ENCODE data around the gene TBC1D23. TPM values are rescaled to one million over a fixed set of nuclear protein-coding genes. Genes with fewer than 3 reads are reported as not detected.
A peak's percentile ranks its signal among the peaks of the same experiment; 100 is the strongest.
"Not testable (repeated sequence)": the region's sequence is repeated elsewhere in the genome, so short reads cannot be mapped to it uniquely, and the experiment has no call there.

The TBC1D23 gene
- total RNA-seq, 1 experiment from 2014 or later: 45.2 TPM

DNA sequence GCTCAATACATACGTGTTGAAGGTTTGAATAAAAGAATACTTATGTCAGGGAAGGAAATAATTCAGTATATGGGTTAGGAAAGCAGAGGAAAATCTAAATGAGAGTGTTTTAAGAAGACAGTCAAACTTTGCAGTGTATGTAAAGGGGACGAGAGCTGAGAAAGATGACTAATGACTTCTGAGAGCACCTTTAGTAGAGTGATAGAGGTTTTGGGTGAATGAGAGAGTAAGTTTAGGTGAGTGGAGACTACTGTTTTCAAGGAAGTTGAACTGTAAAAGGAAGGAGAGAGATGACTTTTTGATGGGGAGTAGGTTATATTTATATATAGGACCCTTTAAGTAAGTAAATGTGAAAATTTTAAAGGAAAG, 9.4 kb downstream of the TBC1D23 start:
- no peak for DNase-seq
- POLR2A ChIA-PET: interaction anchor here (2.0 kb wide), 1 partner anchor 10 kb away, joined by 9 read pairs; the partner anchor contains the start of gene TBC1D23
- no peaks in the 10 kb centered on the region for H3K27me3 Mint-ChIP-seq (ENCODE audit: insufficient read depth, unreplicated experiment)
- Histone ChIP-seq H3K4me1 (peaks cover 12% of the 10 kb centered on the region), H3K4me3 (ENCODE audit: low read depth, low read length) (no peak overlapping the region), H3K27me3 (replicated peaks; ENCODE audit: control insufficient read depth, insufficient read depth, low read length) (no peaks in the 10 kb centered on the region), H3K36me3 (ENCODE audit: control insufficient read depth, insufficient read depth, low read length) (no peaks in the 10 kb centered on the region), H3K9me3 (no peaks in the 10 kb centered on the region)
- BruUV-seq (replicated peaks): no TSS peak
- CTCF ChIA-PET: no interaction called here
- H3K4me3 Mint-ChIP-seq (ENCODE audit: unreplicated experiment): no peak overlapping the region
- peaks cover 27% of the 10 kb centered on the region for H3K4me1 Mint-ChIP-seq (ENCODE audit: low read depth, unreplicated experiment)
- intact Hi-C loops (cut with micrococcal nuclease; ENCODE audit: unreplicated experiment): no loop called here
- no peaks in the 10 kb centered on the region for H3K36me3 Mint-ChIP-seq (ENCODE audit: insufficient read depth, unreplicated experiment)
- no peaks in the 10 kb centered on the region for H3K9me3 Mint-ChIP-seq (ENCODE audit: unreplicated experiment)
- no peak overlapping the region for H3K27ac Mint-ChIP-seq (ENCODE audit: unreplicated experiment)
- no peak for TF ChIP-seq CTCF (IDR thresholded peaks at IDR 0.05; ENCODE audit: insufficient read depth in 1 of 2, low read depth in 1 of 2, low read length in 1 of 2, severe bottlenecking in 1 of 2, unreplicated experiment in 1 of 2)

DNA sequence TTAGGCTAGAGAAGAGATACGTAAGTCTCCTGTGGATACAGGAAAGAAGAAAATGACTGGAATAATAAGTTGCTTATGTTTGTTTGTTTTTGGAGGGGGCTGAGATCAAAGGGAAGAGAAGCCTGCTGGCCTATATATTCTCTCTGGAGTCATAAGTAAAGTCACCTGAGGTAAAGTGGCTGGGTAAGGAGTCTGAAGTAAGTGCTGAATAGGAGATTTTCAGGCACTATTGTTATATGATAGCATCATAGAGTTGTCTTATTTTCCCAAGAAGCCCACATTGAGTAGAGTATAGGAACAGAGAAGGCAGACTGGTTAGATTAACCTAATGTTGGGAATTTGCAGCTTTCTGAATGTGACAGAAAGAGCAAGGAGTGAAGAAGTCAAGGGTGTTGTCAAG, 10.7 kb downstream of the TBC1D23 start:
- DNase-seq: no peak
- H3K27me3 Mint-ChIP-seq (ENCODE audit: insufficient read depth, unreplicated experiment): no peaks in the 10 kb centered on the region
- ChIA-PET CTCF (no interaction called here), POLR2A (no interaction called here)
- Histone ChIP-seq H3K4me3 (ENCODE audit: low read depth, low read length) (no peak overlapping the region), H3K27me3 (replicated peaks; ENCODE audit: control insufficient read depth, insufficient read depth, low read length) (no peaks in the 10 kb centered on the region), H3K4me1 (peaks cover 15% of the 10 kb centered on the region), H3K36me3 (ENCODE audit: control insufficient read depth, insufficient read depth, low read length) (no peaks in the 10 kb centered on the region), H3K9me3 (no peaks in the 10 kb centered on the region)
- intact Hi-C loops (cut with micrococcal nuclease; ENCODE audit: unreplicated experiment): no loop called here
- H3K4me3 Mint-ChIP-seq (ENCODE audit: unreplicated experiment): no peak overlapping the region
- H3K4me1 Mint-ChIP-seq (ENCODE audit: low read depth, unreplicated experiment): peaks cover 27% of the 10 kb centered on the region
- no TSS peak for BruUV-seq (replicated peaks)
- no peaks in the 10 kb centered on the region for H3K36me3 Mint-ChIP-seq (ENCODE audit: insufficient read depth, unreplicated experiment)
- no peak for TF ChIP-seq CTCF (IDR thresholded peaks at IDR 0.05; ENCODE audit: insufficient read depth in 1 of 2, low read depth in 1 of 2, low read length in 1 of 2, severe bottlenecking in 1 of 2, unreplicated experiment in 1 of 2)
- no peak overlapping the region for H3K27ac Mint-ChIP-seq (ENCODE audit: unreplicated experiment)
- H3K9me3 Mint-ChIP-seq (ENCODE audit: unreplicated experiment): no peaks in the 10 kb centered on the region

DNA sequence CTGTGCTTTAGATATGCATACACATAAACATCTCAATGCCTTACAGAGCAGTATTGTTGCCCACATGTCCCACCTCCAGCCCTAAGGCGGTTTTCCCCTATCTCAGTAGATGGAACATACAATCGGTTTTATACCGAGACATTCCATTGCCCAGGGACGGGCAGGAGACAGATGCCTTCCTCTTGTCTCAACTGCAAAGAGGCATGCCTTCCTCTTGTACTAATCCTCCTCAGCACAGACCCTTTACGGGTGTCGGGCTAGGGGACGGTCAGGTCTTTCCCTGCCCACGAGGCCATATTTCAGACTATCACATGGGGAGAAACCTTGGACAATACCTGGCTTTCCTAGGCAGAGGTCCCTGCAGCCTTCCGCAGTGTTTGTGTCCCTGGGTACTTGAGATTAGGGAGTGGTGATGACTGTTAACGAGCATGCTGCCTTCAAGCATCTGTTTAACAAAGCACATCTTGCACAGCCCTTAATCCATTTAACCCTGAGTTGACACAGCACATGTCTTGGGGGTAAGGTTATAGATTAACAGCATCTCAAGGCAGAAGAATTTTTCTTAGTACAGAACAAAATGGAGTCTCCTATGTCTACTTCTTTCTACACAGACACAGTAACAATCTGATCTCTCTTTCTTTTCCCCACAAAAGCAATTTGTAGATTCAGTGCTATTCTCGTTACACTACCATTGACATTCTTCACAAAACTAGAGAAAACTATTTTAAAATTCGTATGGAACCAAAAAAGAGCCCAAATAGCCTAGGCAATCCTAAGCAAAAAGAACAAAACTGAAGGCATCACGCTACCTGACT, 12.2 kb downstream of the TBC1D23 start:
- H3K27me3 ChIP-seq (replicated peaks; ENCODE audit: control insufficient read depth, insufficient read depth, low read length); H3K36me3 ChIP-seq (ENCODE audit: control insufficient read depth, insufficient read depth, low read length); H3K4me3 ChIP-seq (ENCODE audit: low read depth, low read length); H3K9me3 Mint-ChIP-seq (ENCODE audit: unreplicated experiment); BruUV-seq (replicated peaks); H3K4me3 Mint-ChIP-seq (ENCODE audit: unreplicated experiment); H3K27me3 Mint-ChIP-seq (ENCODE audit: insufficient read depth, unreplicated experiment); POLR2A ChIA-PET; DNase-seq; H3K36me3 Mint-ChIP-seq (ENCODE audit: insufficient read depth, unreplicated experiment); intact Hi-C loops (cut with micrococcal nuclease; ENCODE audit: unreplicated experiment); H3K9me3 ChIP-seq; CTCF ChIA-PET: not testable (repeated sequence)
- Mint-ChIP-seq H3K27ac (ENCODE audit: unreplicated experiment) (peak overlapping the region; percentile 26), H3K4me1 (ENCODE audit: low read depth, unreplicated experiment) (peaks cover 27% of the 10 kb centered on the region)
- peaks cover 24% of the 10 kb centered on the region for H3K4me1 ChIP-seq
